H1 (cell line): ENCODE results near the gene DENND5B. TPM values are rescaled to one million over a fixed set of nuclear protein-coding genes. Genes with fewer than 3 reads are reported as not detected.

Experiments
- CBX5 ChIP-seq: fragments of 300-800, 300-1000 bp; sonication (generic); IDR thresholded peaks from 2 replicates; pipeline ENCODE4 v1.7.1; 2016; ENCODE audit warnings: antibody characterized with exemption, low read length, low read depth
- CEBPB ChIP-seq: IDR thresholded peaks from 2 replicates; pipeline ENCODE4 v1.6.1; 2012; ENCODE audit warnings: low read depth, low read length
- CHD7 ChIP-seq: fragments of 300-600 bp; sonication (generic); IDR thresholded peaks from 2 replicates; pipeline ENCODE4 v1.7.1; 2012; ENCODE audit warnings: low read length, moderate library complexity, mild to moderate bottlenecking, inconsistent platforms; ENCODE audit not compliant: insufficient replicate concordance
- FOSL1 ChIP-seq: IDR thresholded peaks from 2 replicates; pipeline ENCODE4 v1.6.1; 2011; ENCODE audit warnings: mild to moderate bottlenecking, low read depth, low read length, moderate library complexity; ENCODE audit not compliant: insufficient read depth
- GTF2F1 ChIP-seq: IDR thresholded peaks from 2 replicates; pipeline ENCODE4 v1.6.1; 2012; ENCODE audit warnings: low read depth, low read length, improper control_type of control experiment, borderline replicate concordance
- POLR2A ChIP-seq, 2 experiments: IDR thresholded peaks; 1 replicate in 1 of 2; 2 replicates in 1 of 2; pipeline ENCODE4 v1.6.1; 2011; ENCODE audit warnings: low read depth in 2 of 2, low read length in 2 of 2, mild to moderate bottlenecking in 2 of 2; ENCODE audit errors: control extremely low read depth in 1 of 2
- RNF2 ChIP-seq: fragments of 200-900, 300-1000 bp; sonication (generic); IDR thresholded peaks from 2 replicates; pipeline ENCODE4 v1.7.1; 2016; ENCODE audit warnings: borderline replicate concordance, low read depth, mild to moderate bottlenecking, antibody characterized with exemption, low read length; ENCODE audit not compliant: poor library complexity, severe bottlenecking; ENCODE audit errors: missing control alignments
- SP1 ChIP-seq: IDR thresholded peaks from 2 replicates; pipeline ENCODE4 v1.6.1; 2011; ENCODE audit warnings: low read depth, low read length
- polyA plus RNA-seq, 7 experiments: library from polyadenylated mRNA; depleted of rRNA in 3 of 7; stranded (reverse) in 5 of 7; unstranded in 2 of 7; fragments of >200 nt in 5 of 7; fragments of 200-250 nt in 2 of 7; gene quantifications; 1 replicate in 5 of 7; 2 replicates in 1 of 7; 4 replicates in 1 of 7; pipeline versions ENCODE4 v1.2.1 to v1.2.3, GENCODE V29; 2011 to 2013; ENCODE audit warnings: missing spikeins in 2 of 7, mixed read lengths in 2 of 7
- total RNA-seq: library from RNA; stranded (reverse); fragmentation: NEBNext Ultra II Directional; extraction: Animal tissue kit (Norgen Biotek cat#: 25700); gene quantifications from 2 replicates; pipeline ENCODE4 v1.2.1, GENCODE V29; 2021

DENND5B gene
- total and polyA plus RNA-seq, 2 of the 8 experiments (the other 6 are each of a cell fraction or from before 2014, with no cell fraction given) = 13.4 to 20.2 TPM

- no peak for TF ChIP-seq CHD7
- TF ChIP-seq POLR2A (IDR thresholded peaks at IDR 0.05; ENCODE audit: control extremely low read depth in 1 of 2, low read depth in 2 of 2, low read length in 2 of 2) = no peak
- no peak for TF ChIP-seq FOSL1
- no peak for TF ChIP-seq GTF2F1
- TF ChIP-seq CBX5 = no peak
- TF ChIP-seq RNF2 = no peak
- no peak for TF ChIP-seq CEBPB
- TF ChIP-seq SP1 = no peak
Observed at GRCh38 chr12:31582155-31582554, 8.8 kb downstream of the DENND5B start (continued).
